Measurements from ENCODE around the gene KPNB1.

KPNB1 gene

GRCh38 chr17:47704736-47705135, 55.0 kb downstream of the KPNB1 start:
- Histone ChIP-seq H3K27ac (ENCODE audit: insufficient read depth in 1 of 2, low read depth in 1 of 2, low read length in 2 of 2, poor library complexity in 1 of 2, severe bottlenecking in 2 of 2) (no peak overlapping the region), H3K36me3 (ENCODE audit: control insufficient read depth in 4 of 4, insufficient read depth in 4 of 4, low read length in 3 of 4) (peaks cover 0 to 4% (median 3%) of the 10 kb centered on the region in 4 experiments), H3K9me3 (ENCODE audit: control extremely low read depth in 1 of 5, control insufficient read depth in 4 of 5, insufficient read depth in 2 of 5, low read depth in 1 of 5, low read length in 4 of 5) (no peaks in the 10 kb centered on the region), H3K4me3 (ENCODE audit: control insufficient read depth in 1 of 7, extremely low read depth in 1 of 7, insufficient read depth in 4 of 7, low read depth in 2 of 7, low read length in 6 of 7) (peak overlapping the region in 1 of 7 experiments; percentile 19), H3K4me1 (ENCODE audit: control extremely low read depth in 1 of 4, control insufficient read depth in 4 of 4, insufficient read depth in 4 of 4, low read length in 3 of 4) (peaks cover 5 to 65% (median 59%) of the 10 kb centered on the region in 4 experiments), H3K27me3 (replicated peaks in 2 of 5; ENCODE audit: control insufficient read depth in 4 of 5, insufficient read depth in 5 of 5, low read length in 4 of 5) (no peaks in the 10 kb centered on the region)
- POLR2A ChIA-PET: no interaction called here
- no peak for DNase-seq
- 80% methylated on average over 2 of the region's 6 CpGs for WGBS (ENCODE audit: insufficient coverage)
- CTCF ChIA-PET: interaction anchor here (0.9 to 5.0 kb wide), 5 partner anchors 10 to 28 kb away, joined by 3 to 21 read pairs (median 5); partner anchors contain the start of genes TBKBP1 and TBX21

DNA sequence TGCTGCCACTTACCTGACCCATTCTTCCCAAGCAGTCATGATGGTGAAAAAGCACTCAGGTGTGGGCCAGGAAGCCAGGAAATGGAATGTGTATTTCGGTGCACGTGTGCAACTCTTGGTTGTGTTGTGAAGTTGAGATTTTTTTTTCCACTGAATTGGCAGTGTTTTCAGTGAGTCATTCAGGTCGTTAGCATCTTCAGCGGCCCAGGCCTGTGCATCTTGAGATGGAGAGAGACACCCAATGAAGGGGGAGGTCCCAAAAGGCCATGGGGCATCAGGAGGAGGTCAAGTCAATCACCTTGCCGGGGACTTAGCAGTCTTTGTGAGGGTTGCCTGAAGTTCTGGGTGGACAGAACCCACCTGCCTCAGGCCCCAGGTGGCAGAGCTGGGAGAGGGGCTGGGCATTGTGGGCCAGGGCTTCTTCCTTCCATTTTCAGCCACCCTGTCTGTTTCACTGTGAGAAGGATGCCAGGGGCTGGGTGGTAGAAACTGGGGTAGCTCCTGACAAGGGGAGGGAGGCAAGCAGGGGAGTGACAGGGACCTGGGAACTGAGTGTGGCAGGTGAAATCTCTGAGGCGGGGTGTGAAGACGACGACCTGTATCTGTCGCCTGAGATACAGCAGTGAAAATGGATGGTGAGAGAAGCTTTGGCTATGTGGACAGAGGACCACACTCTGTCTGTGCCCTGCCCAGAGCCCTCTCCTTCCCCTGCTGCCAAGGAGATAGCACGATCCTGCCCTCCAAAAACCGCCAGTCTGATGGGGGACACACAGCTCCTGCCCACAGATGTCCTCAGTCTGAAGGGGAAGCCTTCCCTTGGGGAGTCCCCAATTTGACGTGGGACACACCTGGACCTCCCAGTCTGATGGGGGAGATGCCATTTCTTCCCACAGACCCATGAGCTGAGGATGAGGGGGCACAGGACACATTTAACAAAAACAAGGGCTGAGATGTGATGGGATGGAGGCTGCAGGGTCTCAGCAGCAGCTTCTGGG, 56.1 kb downstream of the KPNB1 start:
- H3K9me3 ChIP-seq (ENCODE audit: control extremely low read depth in 1 of 5, control insufficient read depth in 4 of 5, insufficient read depth in 2 of 5, low read depth in 1 of 5, low read length in 4 of 5): no peaks in the 10 kb centered on the region
- ChIA-PET POLR2A (no interaction called here), CTCF (interaction anchor here (1.1 to 5.0 kb wide), 5 partner anchors 8 to 36 kb away, joined by 3 to 21 read pairs (median 5); partner anchors contain the start of gene TBX21)
- no peaks in the 10 kb centered on the region for H3K27me3 ChIP-seq (replicated peaks in 2 of 5; ENCODE audit: control insufficient read depth in 4 of 5, insufficient read depth in 5 of 5, low read length in 4 of 5)
- peaks cover 0 to 10% (median 3%) of the 10 kb centered on the region in 4 experiments for H3K36me3 ChIP-seq (ENCODE audit: control insufficient read depth in 4 of 4, insufficient read depth in 4 of 4, low read length in 3 of 4)
- H3K27ac ChIP-seq (ENCODE audit: insufficient read depth in 1 of 2, low read depth in 1 of 2, low read length in 2 of 2, poor library complexity in 1 of 2, severe bottlenecking in 2 of 2): no peak overlapping the region
- H3K4me3 ChIP-seq (ENCODE audit: control insufficient read depth in 1 of 7, extremely low read depth in 1 of 7, insufficient read depth in 4 of 7, low read depth in 2 of 7, low read length in 6 of 7): peak overlapping the region in 1 of 7 experiments; percentile 30
- DNase-seq: no peak
- WGBS (ENCODE audit: insufficient coverage): 43% methylated on average over 8 of the region's 12 CpGs
- peaks cover 5 to 65% (median 59%) of the 10 kb centered on the region in 4 experiments for H3K4me1 ChIP-seq (ENCODE audit: control extremely low read depth in 1 of 4, control insufficient read depth in 4 of 4, insufficient read depth in 4 of 4, low read length in 3 of 4)

DNA sequence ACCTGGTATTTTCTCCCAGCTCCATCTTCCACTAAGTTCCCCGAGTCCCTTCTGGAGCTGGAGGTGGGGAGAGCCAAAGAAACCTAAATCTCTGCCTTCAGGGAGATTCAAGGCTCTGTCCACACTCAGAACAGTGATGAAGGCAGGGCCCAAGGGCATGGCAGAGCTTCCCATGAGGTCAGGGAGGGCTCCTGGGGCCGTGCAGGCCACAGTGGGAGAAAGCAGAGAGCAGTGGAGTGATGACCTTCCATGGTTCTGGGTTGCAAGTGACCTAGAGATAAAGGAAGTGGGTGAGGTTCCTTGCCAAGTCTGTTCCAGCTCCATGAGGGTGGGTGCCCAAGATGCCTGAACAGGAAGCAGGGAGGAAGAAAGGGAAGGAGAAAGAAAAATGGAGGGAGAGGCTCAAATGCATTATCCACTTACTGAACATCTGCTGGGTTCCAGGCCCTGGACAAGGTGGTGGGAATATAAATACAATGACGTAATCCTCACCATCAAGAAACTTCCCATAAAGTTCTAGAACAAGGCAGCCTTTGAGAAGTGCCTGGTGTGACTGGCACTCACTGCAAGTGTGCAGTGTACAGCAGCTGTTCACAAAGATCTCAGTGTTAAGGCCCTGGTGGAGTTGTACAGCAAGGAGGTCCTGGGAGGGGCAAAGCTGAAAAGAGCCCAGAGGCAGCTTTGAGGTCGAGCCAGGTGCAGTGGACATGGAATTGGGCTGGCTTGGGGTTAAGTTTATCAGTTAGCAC, 57.5 kb downstream of the KPNB1 start:
- Histone ChIP-seq H3K27ac (ENCODE audit: insufficient read depth in 1 of 2, low read depth in 1 of 2, low read length in 2 of 2, poor library complexity in 1 of 2, severe bottlenecking in 2 of 2) (no peak overlapping the region), H3K27me3 (replicated peaks in 2 of 5; ENCODE audit: control insufficient read depth in 4 of 5, insufficient read depth in 5 of 5, low read length in 4 of 5) (no peaks in the 10 kb centered on the region), H3K4me1 (ENCODE audit: control extremely low read depth in 1 of 4, control insufficient read depth in 4 of 4, insufficient read depth in 4 of 4, low read length in 3 of 4) (peaks cover 5 to 61% (median 56%) of the 10 kb centered on the region in 4 experiments), H3K9me3 (ENCODE audit: control extremely low read depth in 1 of 5, control insufficient read depth in 4 of 5, insufficient read depth in 2 of 5, low read depth in 1 of 5, low read length in 4 of 5) (no peaks in the 10 kb centered on the region), H3K36me3 (ENCODE audit: control insufficient read depth in 4 of 4, insufficient read depth in 4 of 4, low read length in 3 of 4) (peaks cover 0 to 15% (median 2%) of the 10 kb centered on the region in 4 experiments), H3K4me3 (ENCODE audit: control insufficient read depth in 1 of 7, extremely low read depth in 1 of 7, insufficient read depth in 4 of 7, low read depth in 2 of 7, low read length in 6 of 7) (no peak overlapping the region)
- CTCF ChIA-PET: interaction anchor here (1.3 to 5.0 kb wide), 7 partner anchors 8 to 31 kb away, joined by 3 to 21 read pairs (median 8); no protein-coding TSS in a partner anchor
- 74% methylated on average over 3 of the region's 4 CpGs for WGBS (ENCODE audit: insufficient coverage)
- POLR2A ChIA-PET: interaction anchor here (0.6 to 1.1 kb wide), 2 partner anchors 12 to 1669 kb away, joined by 3 to 6 read pairs; no protein-coding TSS in a partner anchor
- no peak for DNase-seq

DNA sequence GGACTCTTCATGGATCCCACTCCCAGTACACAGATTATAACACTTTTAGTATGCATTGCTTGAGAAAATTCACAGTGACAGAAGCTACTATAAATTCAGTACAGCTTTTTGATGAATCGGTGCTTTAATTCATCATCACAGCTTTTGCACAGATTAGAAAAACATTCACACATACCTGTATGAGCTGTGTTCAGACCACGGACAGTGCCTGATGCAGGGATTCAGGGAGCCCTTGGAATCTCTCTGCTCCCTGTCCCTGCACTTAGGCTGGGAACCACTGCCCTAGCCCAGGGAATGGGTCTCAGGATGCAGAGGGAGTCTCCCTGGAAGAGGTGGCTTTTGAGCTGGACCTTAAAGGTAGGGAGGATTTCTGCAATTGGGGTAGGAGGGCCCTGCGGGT, 58.2 kb downstream of the KPNB1 start:
- peaks cover 5 to 58% (median 52%) of the 10 kb centered on the region in 4 experiments for H3K4me1 ChIP-seq (ENCODE audit: control extremely low read depth in 1 of 4, control insufficient read depth in 4 of 4, insufficient read depth in 4 of 4, low read length in 3 of 4)
- H3K36me3 ChIP-seq (ENCODE audit: control insufficient read depth in 4 of 4, insufficient read depth in 4 of 4, low read length in 3 of 4): peaks cover 0 to 15% (median 2%) of the 10 kb centered on the region in 4 experiments
- POLR2A ChIA-PET: interaction anchor here (1.1 kb wide), 1 partner anchor 12 kb away, joined by 3 read pairs; no protein-coding TSS in a partner anchor

DNA sequence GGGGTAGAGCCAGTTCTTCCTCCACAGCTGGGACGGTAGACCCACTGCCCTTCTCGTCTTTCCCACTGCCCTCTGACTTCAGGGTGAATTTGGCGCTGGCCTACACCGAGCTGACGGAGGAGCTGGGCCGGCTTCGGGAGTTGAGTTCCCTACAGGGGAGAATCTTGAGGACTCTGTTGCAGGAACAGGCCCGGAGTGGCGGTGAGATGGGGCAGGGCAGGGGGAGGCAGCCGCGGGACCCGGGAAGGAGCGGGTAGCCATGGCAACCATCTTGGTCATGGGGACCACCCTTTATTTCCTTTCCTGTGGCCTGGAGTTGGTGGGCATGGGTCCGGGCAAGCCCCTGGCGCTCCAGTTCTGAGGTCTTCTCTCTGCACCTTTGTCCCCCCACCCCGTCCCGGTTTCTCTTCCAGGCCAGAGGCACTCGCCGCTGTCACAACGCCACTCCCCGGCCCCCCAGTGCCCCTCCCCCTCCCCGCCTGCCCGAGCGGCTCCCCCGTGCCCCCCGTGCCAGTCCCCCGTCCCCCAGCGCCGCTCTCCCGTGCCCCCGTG, 58.7 kb downstream of the KPNB1 start:
- ChIA-PET CTCF (interaction anchor here (0.6 to 5.0 kb wide), 9 partner anchors 7 to 44 kb away, joined by 3 to 21 read pairs (median 3); no protein-coding TSS in a partner anchor), POLR2A (no interaction called here)
- no peak overlapping the region for H3K4me3 ChIP-seq (ENCODE audit: control insufficient read depth in 1 of 7, extremely low read depth in 1 of 7, insufficient read depth in 4 of 7, low read depth in 2 of 7, low read length in 6 of 7)
- H3K27me3 ChIP-seq (replicated peaks in 2 of 5; ENCODE audit: control insufficient read depth in 4 of 5, insufficient read depth in 5 of 5, low read length in 4 of 5): peaks cover 0 to 6% (median 0%) of the 10 kb centered on the region in 5 experiments
- peaks cover 5 to 53% (median 47%) of the 10 kb centered on the region in 4 experiments for H3K4me1 ChIP-seq (ENCODE audit: control extremely low read depth in 1 of 4, control insufficient read depth in 4 of 4, insufficient read depth in 4 of 4, low read length in 3 of 4)
- H3K36me3 ChIP-seq (ENCODE audit: control insufficient read depth in 4 of 4, insufficient read depth in 4 of 4, low read length in 3 of 4): peaks cover 0 to 15% (median 2%) of the 10 kb centered on the region in 4 experiments
- DNase-seq: no peak
- H3K27ac ChIP-seq (ENCODE audit: insufficient read depth in 1 of 2, low read depth in 1 of 2, low read length in 2 of 2, poor library complexity in 1 of 2, severe bottlenecking in 2 of 2): no peak overlapping the region
- H3K9me3 ChIP-seq (ENCODE audit: control extremely low read depth in 1 of 5, control insufficient read depth in 4 of 5, insufficient read depth in 2 of 5, low read depth in 1 of 5, low read length in 4 of 5): no peaks in the 10 kb centered on the region
- WGBS (ENCODE audit: insufficient coverage): 98% methylated on average over 22 of the region's 31 CpGs

More for the DNA sequence above, 58.2 kb downstream of the KPNB1 start:
- 100% methylated on average over 1 of the region's 3 CpGs for WGBS (ENCODE audit: insufficient coverage)
- Histone ChIP-seq H3K27me3 (replicated peaks in 2 of 5; ENCODE audit: control insufficient read depth in 4 of 5, insufficient read depth in 5 of 5, low read length in 4 of 5) (peaks cover 0 to 2% (median 0%) of the 10 kb centered on the region in 5 experiments), H3K27ac (ENCODE audit: insufficient read depth in 1 of 2, low read depth in 1 of 2, low read length in 2 of 2, poor library complexity in 1 of 2, severe bottlenecking in 2 of 2) (no peak overlapping the region), H3K4me3 (ENCODE audit: control insufficient read depth in 1 of 7, extremely low read depth in 1 of 7, insufficient read depth in 4 of 7, low read depth in 2 of 7, low read length in 6 of 7) (no peak overlapping the region), H3K9me3 (ENCODE audit: control extremely low read depth in 1 of 5, control insufficient read depth in 4 of 5, insufficient read depth in 2 of 5, low read depth in 1 of 5, low read length in 4 of 5) (no peaks in the 10 kb centered on the region)
- CTCF ChIA-PET: interaction anchor here (0.6 to 5.0 kb wide), 10 partner anchors 8 to 44 kb away, joined by 3 to 21 read pairs (median 4); no protein-coding TSS in a partner anchor
- DNase-seq: no peak

- Histone ChIP-seq H3K9me3 (ENCODE audit: control extremely low read depth in 1 of 5, control insufficient read depth in 4 of 5, insufficient read depth in 2 of 5, low read depth in 1 of 5, low read length in 4 of 5) (no peaks in the 10 kb centered on the region), H3K27me3 (replicated peaks in 2 of 5; ENCODE audit: control insufficient read depth in 4 of 5, insufficient read depth in 5 of 5, low read length in 4 of 5) (peaks cover 0 to 6% (median 0%) of the 10 kb centered on the region in 5 experiments), H3K4me1 (ENCODE audit: control extremely low read depth in 1 of 4, control insufficient read depth in 4 of 4, insufficient read depth in 4 of 4, low read length in 3 of 4) (peaks cover 0 to 46% (median 41%) of the 10 kb centered on the region in 4 experiments), H3K4me3 (ENCODE audit: control insufficient read depth in 1 of 7, extremely low read depth in 1 of 7, insufficient read depth in 4 of 7, low read depth in 2 of 7, low read length in 6 of 7) (no peak overlapping the region), H3K36me3 (ENCODE audit: control insufficient read depth in 4 of 4, insufficient read depth in 4 of 4, low read length in 3 of 4) (peaks cover 0 to 15% (median 2%) of the 10 kb centered on the region in 4 experiments), H3K27ac (ENCODE audit: insufficient read depth in 1 of 2, low read depth in 1 of 2, low read length in 2 of 2, poor library complexity in 1 of 2, severe bottlenecking in 2 of 2) (no peak overlapping the region)
- CTCF ChIA-PET: interaction anchor here (1.2 to 11.4 kb wide), 3 partner anchors 10 to 11 kb away, joined by 7 to 118 read pairs (median 8); no protein-coding TSS in a partner anchor
- WGBS (ENCODE audit: insufficient coverage): 96% methylated on average over 81 of the region's 89 CpGs
- DNase-seq: no peak
- POLR2A ChIA-PET: no interaction called here
Observed at GRCh38 chr17:47708864-47709541, 59.3 kb downstream of the KPNB1 start.

Data from common myeloid progenitor, CD34-positive (primary cell).